Measurements from ENCODE around the gene TP53BP2. TPM values are rescaled to one million over a fixed set of nuclear protein-coding genes. Genes with fewer than 3 reads are reported as not detected.
"Not testable (repeated sequence)": the region's sequence is repeated elsewhere in the genome, so short reads cannot be mapped to it uniquely, and the experiment has no call there.

TP53BP2 gene
- total RNA-seq, 1 donor: 35.3 TPM

GRCh38 chr1:223831755-223832636 lies 13.8 kb downstream of the TP53BP2 start:
- DNase-seq (ENCODE audit: low read depth in 2 of 3, low spot score in 2 of 3): peak in 2 of 3 donors; percentile 42 to 63

GRCh38 chr1:223829678-223830077 lies 16.1 kb downstream of the TP53BP2 start:
- DNase-seq (ENCODE audit: low read depth in 2 of 3, low spot score in 2 of 3): no peak

DNA sequence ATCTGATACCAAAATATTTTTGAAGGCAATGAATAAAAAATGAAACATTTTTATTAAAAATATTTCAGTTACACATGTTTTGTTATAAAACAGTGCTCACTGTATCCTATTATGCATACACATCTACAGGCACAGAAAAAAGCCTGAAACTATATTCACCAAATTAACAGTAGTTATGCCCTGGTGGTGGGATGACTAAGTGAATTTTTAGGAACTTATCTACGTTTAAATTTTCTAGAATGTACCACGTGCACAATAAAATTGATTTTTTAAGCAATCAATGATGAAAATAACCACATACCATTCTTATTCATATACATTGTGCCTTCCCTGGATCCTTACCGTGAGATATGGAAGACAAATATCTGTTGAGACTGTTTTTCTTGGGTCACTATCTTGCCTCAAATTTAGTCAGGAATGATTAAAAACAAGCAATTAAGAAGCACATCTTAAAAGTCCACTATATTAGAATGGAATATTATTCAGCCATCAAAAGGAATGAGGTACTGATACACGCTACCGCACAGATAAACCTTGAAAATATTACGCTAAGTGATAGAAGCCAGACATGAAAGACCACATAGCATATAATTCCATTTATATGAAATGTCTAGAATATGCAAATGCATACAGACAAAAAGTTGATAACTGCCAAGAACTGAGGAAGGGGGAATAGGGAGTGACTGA lies 17.4 kb downstream of the TP53BP2 start:
- no peak for DNase-seq (ENCODE audit: low read depth in 2 of 3, low spot score in 2 of 3)

- no peak for DNase-seq (ENCODE audit: low read depth in 2 of 3, low spot score in 2 of 3)
Measured at GRCh38 chr1:223827193-223827663, 18.5 kb downstream of the TP53BP2 start.

DNA sequence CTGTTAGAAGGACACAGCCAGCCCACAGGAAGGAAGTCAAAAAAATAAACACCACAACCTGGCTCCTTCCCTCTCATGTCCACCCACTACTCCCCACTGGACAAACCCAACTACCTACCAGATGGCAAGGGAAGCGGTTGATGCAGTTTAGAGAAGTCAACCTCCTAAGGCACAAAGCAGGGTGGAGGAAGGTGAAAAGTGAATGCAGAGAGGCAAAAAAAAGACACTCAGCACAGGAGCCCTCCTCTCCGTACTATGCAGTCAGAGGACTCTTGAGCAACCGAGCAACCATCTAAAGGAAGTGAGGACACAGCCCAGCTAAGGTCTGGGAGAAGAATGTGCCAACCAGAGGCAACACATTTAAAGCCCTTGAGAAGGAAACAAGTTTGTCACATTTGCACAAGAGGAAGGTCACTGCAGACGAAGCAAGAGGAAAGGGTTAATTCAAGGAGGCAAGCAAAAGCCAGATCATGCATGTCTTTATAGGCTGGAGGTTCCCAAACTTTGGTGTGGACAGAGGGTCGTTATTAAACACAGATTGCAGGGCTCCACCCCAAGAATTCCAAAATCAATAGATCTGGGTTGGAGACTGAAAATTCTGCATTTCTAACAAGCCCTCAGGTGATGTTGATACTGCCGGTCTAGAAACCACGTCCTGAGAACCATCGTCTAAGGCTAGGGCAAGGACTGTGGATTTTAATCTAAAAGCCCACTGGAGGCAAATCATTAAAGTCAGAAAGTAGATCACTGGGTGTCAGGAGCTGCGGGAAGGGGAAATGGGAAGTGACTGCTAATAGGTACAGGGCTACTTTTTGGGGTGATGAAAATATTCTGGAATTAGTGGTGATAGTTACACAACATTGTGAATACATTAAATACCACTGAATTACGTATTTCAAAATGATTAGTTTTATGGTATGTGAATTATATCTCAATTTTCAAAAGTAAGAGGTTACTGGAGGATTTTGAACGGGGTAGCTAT lies 19.7 kb downstream of the TP53BP2 start:
- DNase-seq (ENCODE audit: low read depth in 2 of 3, low spot score in 2 of 3): peak in 2 of 3 donors; percentile 14 to 42

GRCh38 chr1:223824712-223825111 lies 21.0 kb downstream of the TP53BP2 start:
- DNase-seq (ENCODE audit: low read depth in 2 of 3, low spot score in 2 of 3): no peak

DNA sequence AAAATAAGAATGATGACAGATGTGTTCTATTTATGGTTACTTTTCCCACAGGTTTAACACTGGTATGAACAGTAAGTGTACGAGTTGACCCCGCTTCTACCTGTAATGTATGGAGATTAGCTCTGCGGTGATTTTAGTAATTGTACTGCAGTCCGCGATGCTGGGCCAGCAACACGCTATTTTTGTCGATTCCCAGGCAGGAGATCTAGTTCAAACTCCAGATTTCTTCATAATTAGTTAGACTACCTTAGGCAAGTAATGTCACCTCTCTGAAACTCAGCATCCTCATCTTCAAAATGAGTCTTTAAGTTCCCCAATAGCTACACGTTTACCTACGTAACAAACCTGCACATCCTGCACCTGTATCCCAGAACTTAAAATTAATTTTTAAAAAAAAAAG lies 21.5 kb downstream of the TP53BP2 start:
- DNase-seq (ENCODE audit: low read depth in 2 of 3, low spot score in 2 of 3): no peak

DNA sequence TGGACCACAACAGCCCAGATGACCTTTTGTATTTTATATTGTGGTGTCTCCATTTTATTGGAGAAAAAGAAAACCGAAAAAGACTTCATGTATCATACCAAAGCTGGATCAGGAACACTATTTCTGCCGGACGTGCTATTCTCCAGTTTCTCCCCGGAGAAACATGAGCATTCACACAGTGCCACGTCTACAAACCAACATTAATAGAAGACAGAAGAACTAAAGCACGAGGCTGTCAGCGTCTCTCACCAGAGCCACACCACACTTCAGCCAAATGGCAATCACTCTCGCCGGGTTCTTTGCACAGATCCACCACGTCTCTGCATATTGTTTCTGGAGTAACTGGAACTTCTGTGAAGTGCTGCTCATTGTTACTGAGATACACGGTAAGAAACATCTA lies 24.8 kb downstream of the TP53BP2 start:
- DNase-seq (ENCODE audit: low read depth in 2 of 3, low spot score in 2 of 3): no peak

- DNase-seq (ENCODE audit: low read depth in 2 of 3, low spot score in 2 of 3): no peak
Measured at GRCh38 chr1:223820515-223820858, 25.3 kb downstream of the TP53BP2 start.

DNA sequence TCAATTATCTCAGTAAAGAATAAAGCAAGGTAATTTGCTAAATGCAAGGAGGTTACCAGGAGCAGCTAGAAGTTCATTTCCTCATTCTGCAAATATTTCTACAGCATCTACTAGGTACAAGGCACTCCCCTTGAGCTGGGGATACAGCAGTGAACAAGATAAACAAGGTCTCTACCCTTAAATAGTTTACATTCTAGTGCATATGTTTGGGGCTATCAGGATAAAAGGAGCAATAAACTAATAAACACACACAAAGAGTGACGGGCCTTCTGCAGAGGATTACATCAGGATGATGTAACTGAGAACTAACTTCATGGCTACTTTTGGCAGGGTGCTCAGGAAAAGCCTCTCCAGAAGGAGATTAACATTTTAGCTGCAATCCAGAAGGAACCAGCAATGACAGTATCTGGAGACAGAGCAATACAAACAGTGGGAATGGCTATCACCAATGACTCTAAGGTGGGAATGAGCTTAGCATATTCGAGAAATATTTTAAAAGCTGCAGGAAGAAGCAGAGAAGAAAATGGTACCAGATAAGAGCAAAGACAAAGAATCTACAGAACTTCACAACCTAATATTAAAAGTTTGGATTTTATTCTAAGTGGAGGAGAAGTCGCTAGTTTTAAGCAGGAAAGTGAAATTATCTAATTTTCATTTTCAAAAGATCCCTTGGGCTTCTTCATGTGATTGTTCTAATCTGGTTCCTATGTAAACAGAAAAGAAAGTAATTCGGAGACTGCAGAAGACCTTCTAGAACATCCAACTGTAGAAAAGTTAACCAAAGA lies 25.8 kb downstream of the TP53BP2 start:
- DNase-seq (ENCODE audit: low read depth in 2 of 3, low spot score in 2 of 3): no peak

GRCh38 chr1:223817265-223817664 lies 28.5 kb downstream of the TP53BP2 start:
- DNase-seq (ENCODE audit: low read depth in 2 of 3, low spot score in 2 of 3): not testable (repeated sequence)

DNA sequence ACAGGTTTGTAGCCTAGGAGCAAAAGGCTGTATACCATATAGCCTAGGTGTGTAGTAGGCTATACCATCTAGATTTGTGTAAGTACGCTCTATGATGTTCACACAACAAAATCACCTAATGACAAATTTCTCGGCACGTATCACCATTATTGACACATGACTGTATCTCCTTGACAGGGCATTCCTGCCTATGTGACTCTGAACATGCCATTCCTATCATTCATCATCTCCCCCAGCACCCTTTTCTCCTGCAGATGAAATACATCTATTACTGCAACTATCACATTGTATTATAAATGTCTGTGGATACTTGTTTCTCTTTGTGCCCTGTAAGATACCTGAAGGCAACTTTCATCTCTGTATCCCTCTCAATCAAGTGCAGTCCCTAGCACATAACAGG lies 29.9 kb downstream of the TP53BP2 start:
- DNase-seq (ENCODE audit: low read depth in 2 of 3, low spot score in 2 of 3): no peak

- no peak for DNase-seq (ENCODE audit: low read depth in 2 of 3, low spot score in 2 of 3)
Measured at GRCh38 chr1:223815020-223815853, 30.5 kb downstream of the TP53BP2 start.

DNA sequence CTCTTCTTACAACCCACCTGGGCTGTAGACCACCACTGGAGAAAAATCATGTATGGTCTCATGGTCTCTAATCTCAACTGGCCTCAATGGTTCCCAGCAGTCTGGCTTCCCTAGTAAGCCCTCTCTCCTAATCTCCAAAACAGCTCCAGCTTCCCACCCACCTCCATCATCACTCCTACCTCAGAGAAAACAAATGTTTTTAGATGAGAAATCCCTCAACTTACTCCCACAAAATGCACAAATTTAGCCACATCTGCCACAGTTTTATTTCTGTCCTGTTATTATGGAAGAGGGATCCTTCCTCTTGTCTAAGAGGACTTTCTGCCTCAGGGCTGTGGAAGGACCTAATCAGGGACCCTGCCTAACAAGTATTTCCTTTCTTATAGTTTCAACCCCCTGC lies 32.1 kb downstream of the TP53BP2 start:
- DNase-seq (ENCODE audit: low read depth in 2 of 3, low spot score in 2 of 3): no peak

DNA sequence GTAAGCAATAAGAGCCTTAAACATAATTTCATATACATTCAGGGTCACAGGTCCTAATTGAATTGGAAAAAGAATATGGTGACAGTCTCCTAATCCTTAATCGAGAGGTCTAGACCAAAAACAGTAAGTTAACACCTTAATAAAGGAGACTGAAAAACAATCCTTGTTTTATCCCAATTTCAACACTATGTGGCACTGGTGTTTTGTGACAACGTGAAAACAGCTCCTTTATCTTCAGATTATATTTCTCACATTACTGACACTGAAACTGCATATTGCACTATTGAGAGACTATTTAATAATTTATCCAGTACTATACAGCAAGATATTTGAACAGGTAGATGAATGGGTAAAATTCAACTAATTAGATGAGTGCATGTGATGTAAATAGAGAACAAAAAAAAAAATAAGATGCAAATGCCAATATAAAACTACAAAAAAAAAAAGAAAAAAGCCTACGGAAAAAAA lies 34.1 kb downstream of the TP53BP2 start:
- peak in 2 of 3 donors; percentile 36 to 78 for DNase-seq (ENCODE audit: low read depth in 2 of 3, low spot score in 2 of 3)

GRCh38 chr1:223810586-223810985 lies 35.2 kb downstream of the TP53BP2 start:
- DNase-seq (ENCODE audit: low read depth in 2 of 3, low spot score in 2 of 3): no peak

GRCh38 chr1:223809905-223810304 lies 35.8 kb downstream of the TP53BP2 start:
- DNase-seq (ENCODE audit: low read depth in 2 of 3, low spot score in 2 of 3): not testable (repeated sequence)

DNA sequence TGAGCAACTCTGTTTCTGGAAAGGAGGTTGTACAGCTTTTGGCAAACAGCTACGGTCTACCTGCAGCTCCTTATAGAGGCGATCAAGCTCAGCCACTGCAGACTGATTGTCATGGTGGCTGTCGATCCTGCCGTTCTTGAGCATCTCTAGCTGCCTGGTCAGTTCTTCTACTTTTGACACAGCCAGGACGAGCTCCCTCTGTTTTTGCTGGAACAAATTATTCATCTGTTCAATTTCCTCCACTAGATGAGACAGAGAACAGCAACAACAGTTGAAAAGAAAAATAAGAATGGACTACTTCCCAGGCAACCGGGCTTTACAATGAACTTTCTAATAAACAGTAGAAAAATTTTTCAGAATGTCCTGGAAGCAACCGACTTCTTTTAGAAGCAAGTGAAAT lies 42.5 kb downstream of the TP53BP2 start:
- DNase-seq (ENCODE audit: low read depth in 2 of 3, low spot score in 2 of 3): no peak

GRCh38 chr1:223802602-223803001 lies 43.1 kb downstream of the TP53BP2 start:
- DNase-seq (ENCODE audit: low read depth in 2 of 3, low spot score in 2 of 3): no peak
